Islet of Langerhans (tissue), 1 donor: ENCODE results near the gene BICRA.
"Not testable (repeated sequence)": the region's sequence is repeated elsewhere in the genome, so short reads cannot be mapped to it uniquely, and the experiment has no call there.

Experiments
- FAIRE-seq: peaks from one replicate; lab custom pipeline; 2011; peaks lifted over from hg19 to GRCh38; lab: Jason Lieb, UNC

BICRA gene

GRCh38 chr19:47663911-47664771 lies 55.2 kb downstream of the BICRA start:
- no peak for FAIRE-seq

- FAIRE-seq: not testable (repeated sequence)
Observed at GRCh38 chr19:47668556-47668955, 59.6 kb downstream of the BICRA start.

GRCh38 chr19:47670736-47671135 lies 61.8 kb downstream of the BICRA start:
- FAIRE-seq: no peak

- no peak for FAIRE-seq
Observed at GRCh38 chr19:47671499-47671898, 62.6 kb downstream of the BICRA start.

GRCh38 chr19:47673426-47673825 lies 64.5 kb downstream of the BICRA start:
- no peak for FAIRE-seq

- no peak for FAIRE-seq
Observed at GRCh38 chr19:47674548-47674947, 65.6 kb downstream of the BICRA start.

GRCh38 chr19:47675271-47675670 lies 66.3 kb downstream of the BICRA start:
- no peak for FAIRE-seq

- FAIRE-seq: no peak
Observed at GRCh38 chr19:47675859-47676258, 66.9 kb downstream of the BICRA start.

- FAIRE-seq: no peak
Observed at GRCh38 chr19:47676811-47677210, 67.9 kb downstream of the BICRA start.

- FAIRE-seq: no peak
Observed at GRCh38 chr19:47679251-47679900, 70.4 kb downstream of the BICRA start.

- FAIRE-seq: no peak
Observed at GRCh38 chr19:47679922-47680857, 71.3 kb downstream of the BICRA start.

GRCh38 chr19:47680858-47681332 lies 72.0 kb downstream of the BICRA start:
- no peak for FAIRE-seq

- no peak for FAIRE-seq
Observed at GRCh38 chr19:47681388-47681787, 72.5 kb downstream of the BICRA start.

- no peak for FAIRE-seq
Observed at GRCh38 chr19:47681936-47682335, 73.0 kb downstream of the BICRA start.

- no peak for FAIRE-seq
Observed at GRCh38 chr19:47682939-47683338, 74.0 kb downstream of the BICRA start.

GRCh38 chr19:47686679-47687450 lies 77.9 kb downstream of the BICRA start:
- FAIRE-seq: no peak

- FAIRE-seq: no peak
Observed at GRCh38 chr19:47687906-47688305, 79.0 kb downstream of the BICRA start.

GRCh38 chr19:47691090-47691489 lies 82.2 kb downstream of the BICRA start:
- no peak for FAIRE-seq

- FAIRE-seq: no peak
Observed at GRCh38 chr19:47691782-47692181, 82.8 kb downstream of the BICRA start.

- no peak for FAIRE-seq
Observed at GRCh38 chr19:47693489-47693888, 84.6 kb downstream of the BICRA start.

GRCh38 chr19:47693903-47694302 lies 85.0 kb downstream of the BICRA start:
- FAIRE-seq: no peak
